GM19351 (cell line): ENCODE results near the gene UBL7.
"Not testable (repeated sequence)": the region's sequence is repeated elsewhere in the genome, so short reads cannot be mapped to it uniquely, and the experiment has no call there.

Source experiments
- ATAC-seq: cut with Tn5 transposase; IDR thresholded peaks from one replicate; pipeline ENCODE4 v1.9.1; 2021; ENCODE audit warnings: mild to moderate bottlenecking, moderate library complexity; ENCODE audit not compliant: unreplicated experiment

Gene UBL7

GRCh38 chr15:74460871-74461846 is at the start of gene UBL7:
UBL7 (minus strand) TSS chr15:74461160; CDS start chr15:74458867, 2,293 bp downstream.
- ATAC-seq: peak; percentile 83

DNA sequence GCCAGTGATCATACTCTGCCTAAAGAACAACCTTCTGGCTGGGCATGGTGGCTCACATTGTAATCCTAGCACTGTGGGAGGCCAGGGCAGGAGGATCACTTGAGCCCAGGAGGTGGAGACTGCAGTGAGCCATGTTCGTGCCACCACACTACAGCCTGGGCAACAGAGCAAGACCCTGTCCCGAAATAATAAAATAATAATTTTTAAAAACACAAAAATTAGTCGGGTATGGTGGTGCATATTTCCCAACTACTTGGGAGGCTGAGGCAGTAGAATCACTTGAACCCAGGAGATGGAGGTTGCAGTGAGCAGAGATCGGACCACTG is 45.5 kb upstream of the UBL7 start:
- no peak for ATAC-seq

DNA sequence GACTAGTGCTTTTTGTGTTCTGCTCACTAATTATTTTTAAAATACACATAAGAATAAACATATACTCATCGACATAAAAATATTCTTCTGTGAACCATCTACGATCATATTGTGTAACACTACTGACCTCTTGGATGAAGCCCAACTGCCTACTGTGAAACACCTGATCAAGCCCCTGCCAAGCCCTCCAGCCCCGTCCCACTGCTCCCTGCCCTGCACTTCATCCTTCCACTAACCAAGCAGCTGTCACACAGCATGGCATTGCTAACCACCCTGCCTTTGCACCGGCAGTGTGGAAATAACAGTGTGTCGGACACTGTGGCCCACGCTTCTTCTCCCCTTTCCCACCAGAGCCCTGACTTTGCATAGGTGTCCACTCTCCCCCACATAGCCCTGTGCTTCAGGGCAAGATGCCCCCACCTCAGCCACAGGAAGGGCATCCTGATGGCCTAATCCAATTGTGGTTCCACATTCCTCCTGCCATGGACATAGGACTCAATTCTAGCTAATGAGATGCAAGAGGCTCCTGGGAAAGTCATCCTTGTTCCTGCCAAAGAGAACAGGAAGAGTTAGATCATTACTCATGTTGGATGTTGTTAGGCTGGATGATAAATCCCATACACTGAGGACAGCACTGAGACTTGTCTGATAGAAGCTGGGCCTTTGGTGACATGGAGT is 45.0 kb upstream of the UBL7 start:
- ATAC-seq: no peak

DNA sequence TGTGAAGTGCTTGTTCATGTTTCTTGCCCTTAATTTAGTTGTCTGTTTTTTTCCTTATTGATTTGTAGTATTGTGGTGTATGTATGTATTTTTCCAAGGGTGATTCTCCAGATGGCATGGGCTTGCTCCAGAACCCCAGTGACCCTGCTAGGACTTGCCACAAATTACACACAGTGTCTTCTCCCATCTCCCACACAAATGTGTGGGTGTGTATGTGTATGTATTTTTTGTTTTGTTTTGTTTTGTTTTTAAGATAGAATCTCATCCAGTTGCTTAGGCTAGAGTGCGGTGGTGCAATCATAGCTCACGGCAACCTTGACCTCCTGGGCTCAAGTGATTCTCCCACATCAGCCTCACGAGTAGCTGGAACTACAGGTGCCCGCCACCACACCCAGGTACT is 43.9 kb upstream of the UBL7 start:
- no peak for ATAC-seq

- ATAC-seq: no peak
Observed at GRCh38 chr15:74504418-74504817, 43.5 kb upstream of the UBL7 start.

- ATAC-seq: no peak
Observed at GRCh38 chr15:74502301-74502700, 41.3 kb upstream of the UBL7 start.

DNA sequence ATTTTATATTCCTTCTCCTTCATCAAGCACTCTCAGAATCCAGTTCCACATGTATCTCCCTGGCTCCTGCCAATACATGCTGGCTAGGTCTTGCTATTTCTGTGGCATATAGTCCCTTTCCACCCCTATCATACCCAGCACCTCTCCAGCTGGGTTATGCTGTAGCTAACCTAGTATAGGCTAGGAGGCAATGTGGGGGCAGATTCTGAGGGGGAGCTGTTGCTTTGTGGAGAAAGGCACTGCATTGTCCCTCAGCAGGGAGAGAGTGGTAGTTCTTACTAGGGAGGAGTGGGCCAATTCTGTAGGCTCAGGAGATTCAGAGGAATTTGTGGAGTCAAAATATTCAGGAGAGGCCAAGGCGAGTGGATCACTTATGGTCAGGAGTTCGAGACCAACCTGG is 39.4 kb upstream of the UBL7 start:
- ATAC-seq: no peak

- ATAC-seq: no peak
Observed at GRCh38 chr15:74499366-74499765, 38.4 kb upstream of the UBL7 start.

- ATAC-seq: no peak
Observed at GRCh38 chr15:74497584-74497983, 36.6 kb upstream of the UBL7 start.

DNA sequence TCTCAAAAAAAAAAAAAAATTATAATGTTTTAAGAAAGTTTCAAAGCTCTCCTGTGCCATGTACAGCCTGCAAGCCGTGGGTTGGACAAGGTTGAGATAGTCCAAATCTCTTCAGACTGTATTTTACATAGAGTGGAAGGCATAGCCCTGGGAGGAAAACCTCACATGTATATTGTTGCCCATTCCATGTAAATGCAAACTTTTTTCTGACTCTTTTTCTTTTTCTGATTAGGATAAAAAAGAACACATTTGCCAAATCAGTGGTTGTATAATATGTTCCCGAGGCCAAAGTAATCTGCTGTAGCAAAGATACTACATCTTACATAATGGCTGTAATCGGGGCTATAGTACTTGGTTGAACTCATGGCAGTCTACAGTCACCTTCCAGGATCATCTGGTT is 35.7 kb upstream of the UBL7 start:
- no peak for ATAC-seq

GRCh38 chr15:74490339-74490689 is 29.4 kb upstream of the UBL7 start:
- ATAC-seq: no peak

DNA sequence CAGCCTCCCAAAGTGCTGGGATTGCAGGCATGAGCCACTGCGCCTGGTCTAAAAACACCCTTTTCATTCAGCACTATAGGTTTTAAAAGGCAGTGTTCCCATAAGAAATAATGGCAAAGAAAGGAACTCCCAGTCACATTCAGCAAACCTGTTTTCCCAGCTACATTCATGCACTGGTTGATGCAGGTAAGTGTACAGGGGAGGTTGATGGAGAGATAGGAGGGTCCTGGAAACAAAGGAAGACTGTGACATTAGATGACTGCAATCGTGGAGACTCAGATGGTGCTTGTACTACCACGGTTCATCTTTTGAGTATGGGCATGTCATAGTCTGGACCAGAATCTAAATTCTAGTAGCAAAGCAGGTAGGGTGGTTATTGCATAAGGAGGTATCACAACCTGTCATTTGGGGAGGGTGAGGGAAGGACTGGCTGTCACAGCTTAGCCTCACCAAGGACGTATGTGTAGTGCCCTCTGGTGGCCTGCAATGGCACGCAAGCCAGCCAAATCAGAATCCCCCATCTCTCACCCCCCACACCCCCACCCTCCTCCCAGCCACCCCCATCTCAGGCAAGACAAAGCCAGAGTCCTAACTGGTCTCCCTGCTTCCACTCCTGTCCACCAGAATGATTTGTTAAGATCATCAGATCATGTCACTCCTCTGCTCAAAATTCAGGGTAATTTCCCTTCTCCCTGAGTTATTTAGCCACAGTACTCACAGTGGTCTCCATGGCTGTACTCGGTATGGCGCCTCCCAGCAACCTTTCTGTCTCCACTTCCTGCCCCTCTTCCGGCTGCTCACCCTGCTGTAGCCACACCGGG is 28.8 kb upstream of the UBL7 start:
- no peak for ATAC-seq

GRCh38 chr15:74488776-74489175 is 27.8 kb upstream of the UBL7 start:
- ATAC-seq: no peak

- no peak for ATAC-seq
Observed at GRCh38 chr15:74482661-74483060, 21.7 kb upstream of the UBL7 start.

GRCh38 chr15:74480364-74480763 is 19.4 kb upstream of the UBL7 start:
- not testable (repeated sequence) for ATAC-seq

- not testable (repeated sequence) for ATAC-seq
Observed at GRCh38 chr15:74471621-74472020, 10.7 kb upstream of the UBL7 start.

DNA sequence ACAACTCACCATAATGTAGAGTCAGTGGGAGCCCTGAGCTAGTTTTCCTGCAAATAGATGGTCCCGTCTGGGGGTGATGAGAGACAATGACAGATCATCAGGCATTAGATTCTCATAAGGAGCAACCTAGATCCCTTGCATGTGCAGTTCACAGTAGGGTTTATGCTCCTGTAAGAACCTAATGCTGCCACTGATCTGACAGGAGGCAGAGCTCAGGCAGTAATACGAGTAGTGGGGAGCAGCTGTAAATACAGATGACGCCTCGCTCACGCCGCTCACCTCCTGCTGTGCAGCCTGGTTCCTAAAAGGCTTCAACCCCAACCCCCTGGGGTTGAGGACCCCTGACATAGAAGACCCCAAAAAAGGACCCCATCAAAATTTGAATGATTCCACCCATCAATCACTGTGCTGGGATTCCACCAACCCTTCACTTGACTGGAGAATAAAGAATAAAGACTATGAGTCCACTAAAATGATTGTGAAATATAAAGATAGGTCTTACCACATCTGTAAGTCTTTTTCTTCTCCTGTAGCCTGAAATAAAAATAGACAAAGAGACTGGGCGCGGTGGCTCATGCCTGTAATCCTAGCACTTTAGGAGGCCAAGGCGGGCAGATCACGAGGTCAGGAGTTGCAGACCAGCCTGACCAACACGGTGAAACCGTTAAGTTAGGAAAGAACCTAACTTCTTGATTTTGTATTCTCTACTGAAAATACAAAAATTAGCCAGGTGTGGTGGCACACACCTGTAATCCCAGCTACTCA is 9.9 kb upstream of the UBL7 start:
- ATAC-seq: no peak

GRCh38 chr15:74468341-74469032 is 7.5 kb upstream of the UBL7 start:
- ATAC-seq: no peak

GRCh38 chr15:74466570-74466969 is 5.6 kb upstream of the UBL7 start:
- no peak for ATAC-seq

- ATAC-seq: no peak
Observed at GRCh38 chr15:74464897-74465296, 3.9 kb upstream of the UBL7 start.
